Measurements from ENCODE around the gene TRAF3. TPM values are rescaled to one million over a fixed set of nuclear protein-coding genes. Genes with fewer than 3 reads are reported as not detected.

Gene TRAF3
- total RNA-seq, 1 donor from 2014 or later = 35.3 TPM

DNA sequence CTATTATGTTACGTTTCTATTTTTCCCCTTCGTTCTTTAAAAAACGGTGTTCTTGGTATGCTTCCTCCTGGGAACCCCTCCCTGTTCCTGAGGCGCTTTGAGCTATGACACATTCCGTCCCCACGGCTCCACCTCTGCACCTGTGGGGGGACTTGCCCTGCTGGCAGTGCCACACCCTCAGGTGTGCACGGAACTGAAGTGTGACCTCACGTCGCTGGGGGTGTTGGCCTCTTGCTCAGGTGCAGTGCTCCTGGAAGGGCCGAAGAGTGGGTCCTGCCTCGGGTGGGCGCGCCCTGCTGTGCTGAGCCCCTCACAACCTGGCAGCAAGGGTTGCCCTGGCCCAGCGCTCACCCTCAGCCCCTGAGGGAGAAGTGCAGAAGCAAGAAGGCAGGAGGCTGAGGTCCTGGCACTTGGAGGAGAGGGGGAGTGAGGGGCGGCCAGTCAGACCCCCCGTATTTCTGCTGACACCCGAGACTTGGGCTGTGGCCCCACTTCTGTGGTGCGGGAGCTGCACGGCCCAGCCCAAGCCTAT, 150.2 kb downstream of the TRAF3 start:
- Histone ChIP-seq H3K4me3 (ENCODE audit: low read depth, low read length) (peak overlapping the region; percentile 43), H3K27me3 (ENCODE audit: control insufficient read depth, insufficient read depth, low read length) (peaks cover 30% of the 10 kb centered on the region), H3K36me3 (ENCODE audit: control insufficient read depth, insufficient read depth, low read length) (no peaks in the 10 kb centered on the region)
- FAIRE-seq = no peak
- no peak for TF ChIP-seq CTCF (IDR thresholded peaks at IDR 0.05; ENCODE audit: insufficient read depth, low read length, severe bottlenecking)
- DNase-seq (ENCODE audit: low read depth) = peak; percentile 72

GRCh38 chr14:102927878-102928411, 150.7 kb downstream of the TRAF3 start:
- DNase-seq (ENCODE audit: low read depth) (no peak), FAIRE-seq (no peak)
- Histone ChIP-seq H3K4me3 (ENCODE audit: low read depth, low read length) (peak overlapping the region; percentile 43), H3K27me3 (ENCODE audit: control insufficient read depth, insufficient read depth, low read length) (peaks cover 27% of the 10 kb centered on the region), H3K36me3 (ENCODE audit: control insufficient read depth, insufficient read depth, low read length) (peaks cover under 1% of the 10 kb centered on the region)
- TF ChIP-seq CTCF (IDR thresholded peaks at IDR 0.05; ENCODE audit: insufficient read depth, low read length, severe bottlenecking) = no peak

DNA sequence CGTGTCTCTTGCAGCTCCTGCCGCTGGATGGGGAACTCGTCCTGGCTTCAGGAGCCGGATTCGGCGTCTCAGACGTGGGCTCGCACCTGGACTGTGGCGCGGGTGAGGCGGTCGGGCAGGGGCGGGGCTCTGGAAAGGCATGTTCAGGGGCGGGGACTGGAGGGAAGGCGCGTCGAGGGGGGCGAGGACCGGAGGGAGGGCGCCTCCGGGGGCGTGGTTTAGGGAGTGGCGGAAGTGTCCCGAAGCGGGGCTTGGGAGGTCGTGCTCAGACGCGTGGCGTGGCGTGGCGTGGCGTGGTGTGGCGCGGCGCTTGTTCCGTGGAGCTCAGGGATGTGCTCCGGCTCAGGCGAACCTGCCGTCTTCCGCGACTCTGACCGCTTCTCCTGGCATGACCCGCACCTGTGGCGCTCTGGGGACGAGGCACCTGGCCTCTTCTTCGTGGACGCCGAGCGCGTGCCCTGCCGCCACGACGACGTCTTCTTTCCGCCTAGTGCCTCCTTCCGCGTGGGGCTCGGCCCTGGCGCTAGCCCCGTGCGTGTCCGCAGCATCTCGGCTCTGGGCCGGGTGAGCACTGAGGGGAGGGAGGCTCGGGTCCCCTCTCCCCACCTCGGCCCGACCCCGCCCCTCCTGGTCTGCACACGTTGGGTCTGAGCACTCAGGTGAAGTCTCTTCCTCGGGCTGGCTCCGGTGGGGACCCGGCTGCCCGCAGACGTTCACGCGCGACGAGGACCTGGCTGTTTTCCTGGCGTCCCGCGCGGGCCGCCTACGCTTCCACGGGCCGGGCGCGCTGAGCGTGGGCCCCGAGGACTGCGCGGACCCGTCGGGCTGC, 151.4 kb downstream of the TRAF3 start:
- TF ChIP-seq CTCF (IDR thresholded peaks at IDR 0.05; ENCODE audit: insufficient read depth, low read length, severe bottlenecking) = no peak
- H3K4me3 ChIP-seq (ENCODE audit: low read depth, low read length) = peak overlapping the region; percentile 43
- peaks cover 2% of the 10 kb centered on the region for H3K36me3 ChIP-seq (ENCODE audit: control insufficient read depth, insufficient read depth, low read length)
- FAIRE-seq (no peak), DNase-seq (ENCODE audit: low read depth) (peak; percentile 36)
- H3K27me3 ChIP-seq (ENCODE audit: control insufficient read depth, insufficient read depth, low read length) = peaks cover 21% of the 10 kb centered on the region

DNA sequence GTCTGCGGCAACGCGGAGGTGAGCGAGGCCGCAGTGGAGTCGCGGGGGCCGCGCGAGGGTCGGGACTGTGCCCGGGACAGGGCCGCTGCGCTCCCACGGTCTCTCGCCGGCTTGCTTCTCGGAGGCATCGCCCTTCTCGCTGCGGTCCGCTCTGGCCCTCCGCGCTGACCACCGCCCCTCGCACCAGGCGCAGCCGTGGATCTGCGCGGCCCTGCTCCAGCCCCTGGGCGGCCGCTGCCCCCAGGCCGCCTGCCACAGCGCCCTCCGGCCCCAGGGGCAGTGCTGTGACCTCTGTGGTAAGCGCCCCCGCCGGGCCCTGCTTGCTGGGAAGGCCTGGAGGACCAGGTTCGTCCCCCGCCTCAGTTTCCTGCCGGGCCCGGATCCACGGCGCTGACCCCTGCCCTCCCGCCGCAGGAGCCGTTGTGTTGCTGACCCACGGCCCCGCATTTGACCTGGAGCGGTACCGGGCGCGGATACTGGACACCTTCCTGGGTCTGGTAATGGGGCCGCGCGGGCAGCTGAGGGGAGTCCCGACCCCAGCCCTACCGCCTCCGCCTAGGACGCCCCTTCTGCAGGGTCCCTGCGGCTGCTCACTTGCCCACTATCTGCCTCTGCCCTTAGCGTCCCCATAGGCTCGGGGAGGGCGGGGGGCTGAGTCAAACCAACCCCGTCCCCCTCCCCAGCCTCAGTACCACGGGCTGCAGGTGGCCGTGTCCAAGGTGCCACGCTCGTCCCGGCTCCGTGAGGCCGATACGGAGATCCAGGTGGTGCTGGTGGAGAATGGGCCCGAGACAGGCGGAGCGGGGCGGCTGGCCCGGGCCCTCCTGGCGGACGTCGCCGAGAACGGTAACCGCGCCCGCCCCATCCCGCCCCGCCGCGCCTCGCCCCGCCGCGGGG, 152.2 kb downstream of the TRAF3 start:
- Histone ChIP-seq H3K36me3 (ENCODE audit: control insufficient read depth, insufficient read depth, low read length) (peaks cover 2% of the 10 kb centered on the region), H3K4me3 (ENCODE audit: low read depth, low read length) (peak overlapping the region; percentile 43), H3K27me3 (ENCODE audit: control insufficient read depth, insufficient read depth, low read length) (peaks cover 12% of the 10 kb centered on the region)
- FAIRE-seq = no peak
- TF ChIP-seq CTCF (IDR thresholded peaks at IDR 0.05; ENCODE audit: insufficient read depth, low read length, severe bottlenecking) = no peak
- DNase-seq (ENCODE audit: low read depth) = no peak

- Histone ChIP-seq H3K4me3 (ENCODE audit: low read depth, low read length) (peak overlapping the region; percentile 43), H3K27me3 (ENCODE audit: control insufficient read depth, insufficient read depth, low read length) (peaks cover 8% of the 10 kb centered on the region), H3K36me3 (ENCODE audit: control insufficient read depth, insufficient read depth, low read length) (peaks cover 2% of the 10 kb centered on the region)
- no peak for DNase-seq (ENCODE audit: low read depth)
- no peak for TF ChIP-seq CTCF (IDR thresholded peaks at IDR 0.05; ENCODE audit: insufficient read depth, low read length, severe bottlenecking)
- FAIRE-seq = no peak
These were observed 153.0 kb downstream of the TRAF3 start for GRCh38 chr14:102930138-102930752.
